SH-SY5Y (cell line): ENCODE measurements around the gene MESP2.

Source experiments
- GATA2 ChIP-seq: IDR thresholded peaks from 2 replicates; pipeline ENCODE4 v1.6.1; 2011; ENCODE audit warnings: mild to moderate bottlenecking, low read depth, low read length
- GATA3 ChIP-seq: IDR thresholded peaks from 2 replicates; pipeline ENCODE4 v1.6.1; 2011; ENCODE audit warnings: low read depth, mild to moderate bottlenecking, low read length, moderate library complexity

DNA sequence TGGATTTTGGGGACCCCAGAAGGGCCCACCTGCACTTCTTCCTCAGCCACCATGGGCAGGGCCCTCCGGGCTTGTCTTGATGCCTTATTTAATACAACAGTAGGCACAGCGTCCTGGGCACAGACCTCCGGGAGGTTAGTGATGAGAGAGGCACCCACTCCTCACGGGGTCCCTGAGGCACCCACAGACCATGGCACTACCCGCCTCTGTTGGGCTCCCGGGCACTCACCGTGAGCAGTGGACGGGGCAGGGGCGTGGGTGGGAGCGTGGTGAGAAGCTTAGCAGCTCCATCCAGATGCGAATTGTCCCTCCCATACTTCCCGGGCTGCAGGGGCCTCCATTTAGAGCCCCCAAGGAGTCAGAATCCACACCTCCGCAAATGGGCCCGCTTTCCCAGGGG lies 317 bp upstream of the MESP2 start:
- TF ChIP-seq GATA3 (no peak), GATA2 (no peak)
